VCaP (cell line): ENCODE results near the gene C1orf226.
"Not testable (repeated sequence)": the region's sequence is repeated elsewhere in the genome, so short reads cannot be mapped to it uniquely, and the experiment has no call there.

Source experiments
- H3K27ac ChIP-seq: fragments of 450-650 bp; 2 replicates; pipeline ENCODE4 v1.5.1; 2017
- TF ChIP-seq, protein P1 (sequence below): fragments of 450-650 bp; conservative IDR thresholded peaks from 2 replicates; pipeline ENCODE4 v1.5.1; 2017; ENCODE audit warnings: mild to moderate bottlenecking, moderate library complexity

C1orf226 gene

DNA sequence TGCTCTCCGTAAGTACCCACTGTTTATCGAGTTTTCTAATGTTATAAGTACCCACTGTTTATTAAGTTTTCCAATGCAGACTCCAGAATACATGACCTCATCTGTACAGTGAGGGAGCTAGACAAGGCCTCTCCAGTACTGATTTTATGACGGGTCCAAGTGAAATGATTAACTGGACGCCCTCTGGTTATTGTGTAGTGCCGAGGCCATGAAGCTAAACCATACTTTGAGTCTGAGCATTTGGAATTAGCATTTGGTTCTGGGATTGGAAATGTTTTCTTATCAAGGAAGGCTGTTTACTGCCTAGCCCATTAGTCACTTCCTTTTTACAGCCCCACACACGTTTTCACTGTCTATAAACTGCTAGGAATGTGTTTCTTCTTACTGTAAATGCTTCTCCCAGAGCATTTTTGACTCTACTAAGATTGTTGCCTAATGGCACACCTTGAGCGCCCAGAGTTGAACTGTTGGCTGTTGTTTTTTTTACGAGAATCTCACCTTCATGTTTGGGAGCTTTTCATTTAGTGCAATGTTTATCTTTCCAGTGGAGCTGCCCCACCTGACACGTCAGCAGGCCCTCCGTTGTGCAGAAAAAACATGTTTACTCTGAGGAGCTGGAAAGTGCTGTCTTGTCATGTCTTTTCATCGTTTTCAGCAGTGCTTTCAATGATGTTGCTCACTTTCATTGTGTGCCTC, 31.7 kb upstream of the C1orf226 start:
- TF ChIP-seq, protein P1, sequence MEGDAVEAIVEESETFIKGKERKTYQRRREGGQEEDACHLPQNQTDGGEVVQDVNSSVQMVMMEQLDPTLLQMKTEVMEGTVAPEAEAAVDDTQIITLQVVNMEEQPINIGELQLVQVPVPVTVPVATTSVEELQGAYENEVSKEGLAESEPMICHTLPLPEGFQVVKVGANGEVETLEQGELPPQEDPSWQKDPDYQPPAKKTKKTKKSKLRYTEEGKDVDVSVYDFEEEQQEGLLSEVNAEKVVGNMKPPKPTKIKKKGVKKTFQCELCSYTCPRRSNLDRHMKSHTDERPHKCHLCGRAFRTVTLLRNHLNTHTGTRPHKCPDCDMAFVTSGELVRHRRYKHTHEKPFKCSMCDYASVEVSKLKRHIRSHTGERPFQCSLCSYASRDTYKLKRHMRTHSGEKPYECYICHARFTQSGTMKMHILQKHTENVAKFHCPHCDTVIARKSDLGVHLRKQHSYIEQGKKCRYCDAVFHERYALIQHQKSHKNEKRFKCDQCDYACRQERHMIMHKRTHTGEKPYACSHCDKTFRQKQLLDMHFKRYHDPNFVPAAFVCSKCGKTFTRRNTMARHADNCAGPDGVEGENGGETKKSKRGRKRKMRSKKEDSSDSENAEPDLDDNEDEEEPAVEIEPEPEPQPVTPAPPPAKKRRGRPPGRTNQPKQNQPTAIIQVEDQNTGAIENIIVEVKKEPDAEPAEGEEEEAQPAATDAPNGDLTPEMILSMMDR = no peak

DNA sequence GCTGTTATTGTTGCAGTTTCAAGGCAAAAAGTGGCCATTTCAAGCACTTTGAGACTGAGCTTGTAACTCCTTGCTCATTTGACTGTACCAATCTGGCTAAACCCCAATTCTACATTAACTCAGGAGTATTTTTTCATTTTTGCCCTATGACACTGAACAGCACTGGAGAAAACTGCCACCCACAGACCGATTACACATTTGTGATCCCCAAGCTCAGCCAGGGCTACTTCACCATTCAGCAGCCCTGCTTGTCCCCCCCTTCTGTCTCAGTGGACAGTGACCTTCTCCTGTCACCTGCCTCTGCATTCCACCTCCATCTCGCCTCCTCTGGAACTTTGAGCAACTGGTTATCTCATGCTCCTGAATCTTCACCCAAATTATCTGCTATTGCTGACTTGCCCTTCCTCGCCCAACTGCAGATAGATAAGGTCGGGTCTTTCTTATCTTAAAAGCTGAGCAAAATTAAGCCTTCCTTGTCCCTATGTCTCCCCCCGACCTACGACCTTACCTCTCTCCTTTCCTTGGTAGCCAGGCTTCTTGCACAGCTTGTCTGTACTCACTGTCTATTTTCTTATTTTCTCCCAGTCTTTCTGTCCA, 30.2 kb upstream of the C1orf226 start:
- H3K27ac ChIP-seq = no peak overlapping the region
- TF ChIP-seq, protein P1 = no peak

More for the DNA sequence above, 31.7 kb upstream of the C1orf226 start:
- no peak overlapping the region for H3K27ac ChIP-seq

DNA sequence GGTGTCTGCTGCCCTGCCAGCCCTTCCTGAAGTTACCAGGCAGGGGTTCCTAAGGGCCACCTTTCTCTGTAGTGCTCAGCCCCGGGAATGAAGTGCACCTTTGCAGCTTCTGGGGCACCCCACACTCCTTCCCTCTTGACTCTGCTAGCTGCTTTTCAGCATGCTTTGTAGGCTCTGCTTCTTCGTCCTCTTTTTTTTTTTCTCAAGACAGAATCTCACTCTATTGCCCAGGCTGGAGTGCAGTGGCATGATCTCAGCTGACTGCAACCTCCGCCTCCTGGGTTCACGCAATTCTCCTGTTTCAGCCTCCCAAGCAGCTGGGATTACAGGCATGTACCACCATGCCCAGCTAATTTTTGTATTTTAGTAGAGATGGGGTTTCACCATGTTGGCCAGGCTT, 29.7 kb upstream of the C1orf226 start:
- H3K27ac ChIP-seq = not testable (repeated sequence)

DNA sequence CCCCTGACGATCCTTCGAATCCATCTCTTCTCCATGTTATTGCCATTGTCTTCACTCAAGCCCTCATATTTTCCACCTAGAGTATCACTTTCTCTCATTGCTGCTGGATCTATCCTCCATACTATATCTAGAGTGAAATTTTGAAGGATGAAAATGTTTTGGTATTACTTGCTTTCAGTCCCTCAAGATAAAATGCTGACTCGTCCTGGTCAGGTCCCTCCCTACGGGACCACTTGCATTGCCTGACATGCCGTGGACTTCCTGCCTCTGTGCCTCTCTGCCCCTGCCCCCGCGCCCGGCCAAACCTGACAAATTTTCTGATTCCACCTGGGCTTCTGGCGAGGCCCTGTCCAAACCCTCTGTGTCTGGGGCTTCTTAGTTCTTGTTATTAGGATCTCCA, 28.4 kb upstream of the C1orf226 start:
- H3K27ac ChIP-seq = no peak overlapping the region
- TF ChIP-seq, protein P1 = no peak

DNA sequence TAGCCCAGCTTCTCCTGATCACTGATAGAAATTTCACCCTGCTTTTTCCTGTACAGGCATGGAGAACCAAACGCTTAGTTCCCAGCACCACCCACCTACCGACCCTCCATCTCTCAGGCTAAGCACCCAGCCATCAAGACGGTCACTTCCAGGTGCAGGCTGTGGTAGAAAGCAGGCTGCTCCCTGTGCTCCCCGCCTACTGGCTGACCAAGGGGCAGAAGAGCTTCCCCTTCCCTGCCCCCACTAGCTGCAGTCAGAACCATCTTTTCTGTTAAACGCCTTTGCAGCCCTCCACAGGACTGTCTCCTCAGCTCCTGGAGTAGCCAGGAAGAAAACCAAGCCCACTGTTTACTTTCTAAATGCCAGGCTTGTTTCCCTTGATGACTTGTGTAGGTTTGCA, 27.8 kb upstream of the C1orf226 start:
- TF ChIP-seq, protein P1 = no peak
- peak overlapping the region; percentile 8; the same call in 1 of the 2 replicates for H3K27ac ChIP-seq

- TF ChIP-seq, protein P1 = peak; percentile 45
- no peak overlapping the region for H3K27ac ChIP-seq
Observed at GRCh38 chr1:162357681-162358266, 23.8 kb upstream of the C1orf226 start.

- TF ChIP-seq, protein P1 = no peak
Observed at GRCh38 chr1:162358928-162359327, 22.6 kb upstream of the C1orf226 start.

More at GRCh38 chr1:162358928-162359327, 22.6 kb upstream of the C1orf226 start:
- no peak overlapping the region for H3K27ac ChIP-seq
